KMS-11 (cell line): Measurements from ENCODE around the gene CD22.

Source experiments
- H2AFZ ChIP-seq: fragments of 200-600 bp; sonication (generic); 2 replicates; pipeline ENCODE4 v1.6.1; 2016; ENCODE audit warnings: antibody characterized with exemption, mixed run types, low read depth
- H3K27ac ChIP-seq: fragments of 200-600 bp; sonication (generic); 2 replicates; pipeline ENCODE4 v1.6.1; 2016; ENCODE audit warnings: mild to moderate bottlenecking, mixed run types
- H3K27me3 ChIP-seq: fragments of 200-600 bp; sonication (generic); 2 replicates; pipeline ENCODE4 v1.6.1; 2017; ENCODE audit warnings: mild to moderate bottlenecking, low read depth, mixed run types, moderate library complexity; ENCODE audit not compliant: insufficient read depth
- H3K36me3 ChIP-seq: fragments of 200-600 bp; sonication (generic); 2 replicates; pipeline ENCODE4 v1.6.1; 2017; ENCODE audit warnings: mild to moderate bottlenecking, mixed run types; ENCODE audit not compliant: insufficient read depth
- H3K4me1 ChIP-seq: fragments of 200-600 bp; sonication (generic); 2 replicates; pipeline ENCODE4 v1.6.1; 2016; ENCODE audit warnings: mild to moderate bottlenecking, low read depth, mixed run types; ENCODE audit not compliant: poor library complexity, severe bottlenecking
- H3K4me2 ChIP-seq: fragments of 200-600 bp; sonication (generic); 2 replicates; pipeline ENCODE4 v1.7.0; 2016; ENCODE audit warnings: mild to moderate bottlenecking, mixed run types
- H3K4me3 ChIP-seq: fragments of 200-600 bp; sonication (generic); IDR thresholded peaks from 2 replicates; pipeline ENCODE4 v1.6.1; 2017; ENCODE audit warnings: low read depth, low read length, mixed read lengths; ENCODE audit not compliant: insufficient read depth
- H3K79me2 ChIP-seq: fragments of 200-600 bp; sonication (generic); 2 replicates; pipeline ENCODE4 v1.6.1; 2016; ENCODE audit warnings: low read depth, mixed run types; ENCODE audit not compliant: insufficient read depth
- H3K9ac ChIP-seq: fragments of 200-600 bp; sonication (generic); 2 replicates; pipeline ENCODE4 v1.6.1; 2016; ENCODE audit warnings: mild to moderate bottlenecking, mixed run types
- H4K20me1 ChIP-seq: fragments of 200-600 bp; sonication (generic); 2 replicates; pipeline ENCODE4 v1.6.1; 2016; ENCODE audit warnings: mild to moderate bottlenecking, mixed run types; ENCODE audit not compliant: insufficient read depth
- TF ChIP-seq, protein P1 (sequence below): fragments of 200-600 bp; sonication (generic); conservative IDR thresholded peaks from 2 replicates; pipeline ENCODE4 v1.6.1; 2017; ENCODE audit warnings: low read depth, mild to moderate bottlenecking, antibody characterized with exemption, low read length, moderate library complexity, mixed read lengths

CD22 gene

DNA sequence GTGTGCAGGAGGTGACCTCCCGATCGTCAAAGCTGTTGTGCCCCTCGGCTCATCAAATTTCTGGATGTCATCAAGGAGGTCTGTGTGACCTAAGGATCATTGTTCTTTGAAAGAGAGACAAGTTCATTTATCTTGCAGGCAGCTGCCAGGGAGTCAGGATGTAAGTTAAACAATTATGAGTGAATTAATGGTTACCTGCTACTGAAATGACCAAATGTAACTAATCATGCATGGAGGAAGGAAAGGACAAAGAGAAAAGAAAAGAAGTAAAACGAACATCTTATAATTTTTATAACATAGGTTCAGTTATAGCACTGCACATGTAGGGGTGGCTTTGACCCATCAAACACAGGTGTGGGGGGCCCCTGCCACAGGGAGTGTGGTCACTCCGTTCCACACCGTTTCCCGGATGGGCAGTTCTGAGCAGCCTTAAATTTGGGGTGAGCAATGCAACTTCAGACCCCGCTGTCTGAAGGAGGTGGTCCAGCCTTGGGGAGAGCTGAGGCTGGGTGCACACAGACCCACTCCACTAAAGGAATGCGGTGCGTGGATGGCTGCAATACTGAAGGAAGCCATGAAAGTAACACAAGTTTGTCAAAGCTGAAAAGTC lies 5.3 kb downstream of the CD22 start:
- Histone ChIP-seq H3K36me3 (no peaks in the 10 kb centered on the region), H3K4me1 (no peaks in the 10 kb centered on the region), H2AFZ (no peak overlapping the region), H3K27me3 (peaks cover 65% of the 10 kb centered on the region), H3K4me3 (no peak overlapping the region), H4K20me1 (no peaks in the 10 kb centered on the region), H3K79me2 (no peaks in the 10 kb centered on the region), H3K4me2 (no peak overlapping the region), H3K27ac (no peak overlapping the region), H3K9ac (no peak overlapping the region)
- TF ChIP-seq, protein P1, sequence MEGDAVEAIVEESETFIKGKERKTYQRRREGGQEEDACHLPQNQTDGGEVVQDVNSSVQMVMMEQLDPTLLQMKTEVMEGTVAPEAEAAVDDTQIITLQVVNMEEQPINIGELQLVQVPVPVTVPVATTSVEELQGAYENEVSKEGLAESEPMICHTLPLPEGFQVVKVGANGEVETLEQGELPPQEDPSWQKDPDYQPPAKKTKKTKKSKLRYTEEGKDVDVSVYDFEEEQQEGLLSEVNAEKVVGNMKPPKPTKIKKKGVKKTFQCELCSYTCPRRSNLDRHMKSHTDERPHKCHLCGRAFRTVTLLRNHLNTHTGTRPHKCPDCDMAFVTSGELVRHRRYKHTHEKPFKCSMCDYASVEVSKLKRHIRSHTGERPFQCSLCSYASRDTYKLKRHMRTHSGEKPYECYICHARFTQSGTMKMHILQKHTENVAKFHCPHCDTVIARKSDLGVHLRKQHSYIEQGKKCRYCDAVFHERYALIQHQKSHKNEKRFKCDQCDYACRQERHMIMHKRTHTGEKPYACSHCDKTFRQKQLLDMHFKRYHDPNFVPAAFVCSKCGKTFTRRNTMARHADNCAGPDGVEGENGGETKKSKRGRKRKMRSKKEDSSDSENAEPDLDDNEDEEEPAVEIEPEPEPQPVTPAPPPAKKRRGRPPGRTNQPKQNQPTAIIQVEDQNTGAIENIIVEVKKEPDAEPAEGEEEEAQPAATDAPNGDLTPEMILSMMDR = no peak

DNA sequence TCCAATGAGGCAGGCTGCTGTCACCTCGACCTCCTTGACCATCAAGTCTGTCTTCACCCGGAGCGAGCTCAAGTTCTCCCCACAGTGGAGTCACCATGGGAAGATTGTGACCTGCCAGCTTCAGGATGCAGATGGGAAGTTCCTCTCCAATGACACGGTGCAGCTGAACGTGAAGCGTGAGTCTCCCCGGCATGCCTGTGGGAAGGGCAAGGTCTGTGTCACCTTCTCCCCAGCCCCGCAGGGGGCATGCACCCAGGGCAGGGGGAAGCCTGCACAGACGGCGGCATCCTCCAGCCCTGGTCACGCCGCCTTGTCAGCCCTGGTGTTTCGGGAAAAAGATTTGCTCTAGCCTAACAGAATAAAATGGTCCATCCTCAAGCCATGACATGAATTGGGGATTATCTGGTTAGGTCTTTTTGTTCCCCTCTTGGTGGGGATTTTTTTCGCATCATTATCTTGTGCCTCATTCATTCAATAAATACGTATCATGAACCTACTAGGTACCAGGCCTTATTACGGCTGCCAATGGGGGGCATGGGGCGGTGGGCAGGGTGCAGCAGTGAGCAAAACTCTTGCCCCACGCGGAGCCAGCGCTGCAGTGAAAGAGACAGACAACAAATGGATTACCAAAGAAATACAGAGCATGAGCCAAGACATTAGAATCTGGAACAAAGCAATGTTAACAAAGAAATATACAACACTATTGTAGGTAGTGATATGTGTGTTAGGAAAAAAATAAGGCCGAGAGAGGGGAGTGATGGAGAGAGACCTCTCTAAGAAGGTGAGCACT lies 7.4 kb downstream of the CD22 start:
- no peak overlapping the region for H3K27ac ChIP-seq
- H2AFZ ChIP-seq = no peak overlapping the region
- H3K9ac ChIP-seq = no peak overlapping the region
- H3K27me3 ChIP-seq = peaks cover 67% of the 10 kb centered on the region
- no peak overlapping the region for H3K4me2 ChIP-seq
- no peaks in the 10 kb centered on the region for H4K20me1 ChIP-seq
- no peaks in the 10 kb centered on the region for H3K79me2 ChIP-seq
- TF ChIP-seq, protein P1 = no peak
- no peak overlapping the region for H3K4me3 ChIP-seq
- no peaks in the 10 kb centered on the region for H3K36me3 ChIP-seq
- no peaks in the 10 kb centered on the region for H3K4me1 ChIP-seq

DNA sequence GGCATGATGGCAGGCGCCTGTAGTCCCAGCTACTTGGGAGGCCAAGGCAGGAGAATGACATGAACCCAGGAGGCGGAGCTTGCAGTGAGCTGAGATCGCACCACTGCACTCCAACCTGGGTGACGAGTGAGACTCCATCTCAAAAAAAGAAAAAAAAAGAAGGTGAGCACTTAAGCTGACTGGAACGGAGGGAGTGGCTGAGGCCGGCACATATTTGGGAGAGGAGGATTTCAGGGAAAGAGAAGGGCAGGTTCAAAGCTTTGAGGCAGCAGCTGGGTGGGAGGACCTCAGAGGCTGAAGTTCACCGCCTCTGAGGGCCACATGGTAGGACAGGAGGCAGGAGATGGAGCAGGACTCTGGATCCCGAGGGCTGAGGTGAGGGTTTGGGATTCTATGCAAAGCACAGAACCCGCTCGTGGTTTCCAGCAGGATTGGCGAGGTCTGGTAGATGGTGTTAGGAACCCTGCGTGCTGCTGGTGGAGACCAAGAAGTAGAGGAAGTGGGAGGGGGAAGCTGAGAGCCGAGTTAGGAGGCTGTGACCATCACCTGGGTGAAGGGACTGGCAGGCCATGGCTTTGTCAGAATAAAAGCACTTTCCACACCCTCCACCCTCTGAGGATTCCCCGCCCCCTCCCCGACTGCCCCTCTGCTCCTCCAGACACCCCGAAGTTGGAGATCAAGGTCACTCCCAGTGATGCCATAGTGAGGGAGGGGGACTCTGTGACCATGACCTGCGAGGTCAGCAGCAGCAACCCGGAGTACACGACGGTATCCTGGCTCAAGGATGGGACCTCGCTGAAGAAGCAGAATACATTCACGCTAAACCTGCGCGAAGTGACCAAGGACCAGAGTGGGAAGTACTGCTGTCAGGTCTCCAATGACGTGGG lies 8.4 kb downstream of the CD22 start:
- peaks cover 67% of the 10 kb centered on the region for H3K27me3 ChIP-seq
- no peak overlapping the region for H3K4me2 ChIP-seq
- no peak overlapping the region for H3K27ac ChIP-seq
- no peaks in the 10 kb centered on the region for H3K4me1 ChIP-seq
- no peaks in the 10 kb centered on the region for H3K36me3 ChIP-seq
- TF ChIP-seq, protein P1 = no peak
- no peaks in the 10 kb centered on the region for H4K20me1 ChIP-seq
- H3K79me2 ChIP-seq = no peaks in the 10 kb centered on the region
- H2AFZ ChIP-seq = no peak overlapping the region
- H3K4me3 ChIP-seq = no peak overlapping the region
- H3K9ac ChIP-seq = no peak overlapping the region

DNA sequence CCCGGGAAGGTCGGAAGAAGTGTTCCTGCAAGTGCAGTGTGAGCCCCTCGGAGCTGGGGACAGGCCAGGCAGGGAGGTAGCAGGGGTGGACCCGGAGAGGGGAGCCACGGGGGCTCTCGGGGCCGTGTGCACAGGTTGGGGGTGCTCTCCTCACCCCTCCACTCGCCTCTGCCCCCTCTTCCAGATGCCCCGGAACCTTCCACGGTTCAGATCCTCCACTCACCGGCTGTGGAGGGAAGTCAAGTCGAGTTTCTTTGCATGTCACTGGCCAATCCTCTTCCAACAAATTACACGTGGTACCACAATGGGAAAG lies 9.0 kb downstream of the CD22 start:
- Histone ChIP-seq H3K36me3 (no peaks in the 10 kb centered on the region), H3K4me3 (no peak overlapping the region), H3K4me2 (no peak overlapping the region), H2AFZ (no peak overlapping the region), H3K79me2 (no peaks in the 10 kb centered on the region), H4K20me1 (no peaks in the 10 kb centered on the region), H3K9ac (no peak overlapping the region), H3K27me3 (peaks cover 66% of the 10 kb centered on the region), H3K27ac (no peak overlapping the region), H3K4me1 (no peaks in the 10 kb centered on the region)
- TF ChIP-seq, protein P1 = no peak
